ENCODE data around the gene OTOR. TPM values are rescaled to one million over a fixed set of nuclear protein-coding genes. Genes with fewer than 3 reads are reported as not detected.

OTOR gene
- total RNA-seq, 4 donors from 2014 or later: not detected

DNA sequence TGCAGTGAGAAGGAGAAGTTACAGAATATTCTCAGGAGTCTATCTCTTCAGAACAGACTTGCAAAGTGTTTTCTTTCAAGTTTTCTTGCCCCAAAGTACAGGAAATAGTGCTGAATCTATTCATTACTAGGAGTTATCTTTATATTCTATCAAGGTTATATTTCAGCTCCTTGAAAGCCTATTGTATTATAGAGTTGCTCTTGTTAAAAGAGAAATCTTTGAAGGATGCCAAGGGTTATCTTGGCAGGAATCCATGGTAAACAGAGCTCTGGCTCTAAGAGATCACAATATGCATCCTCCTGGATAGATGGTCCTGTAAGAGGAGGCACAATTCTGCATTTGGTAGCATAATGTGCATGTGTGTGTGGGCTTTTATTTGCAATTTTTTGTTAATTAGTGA, 39.6 kb upstream of the OTOR start:
- Histone ChIP-seq H3K27ac (no peak overlapping the region), H3K36me3 (no peaks in the 10 kb centered on the region), H3K27me3 (peaks cover 0 to 8% (median 0%) of the 10 kb centered on the region in 4 donors), H3K4me3 (no peak overlapping the region), H3K4me1 (no peaks in the 10 kb centered on the region), H3K9me3 (no peaks in the 10 kb centered on the region)
- TF ChIP-seq POLR2A (IDR thresholded peaks at IDR 0.05): no peak
- TF ChIP-seq, protein P1, sequence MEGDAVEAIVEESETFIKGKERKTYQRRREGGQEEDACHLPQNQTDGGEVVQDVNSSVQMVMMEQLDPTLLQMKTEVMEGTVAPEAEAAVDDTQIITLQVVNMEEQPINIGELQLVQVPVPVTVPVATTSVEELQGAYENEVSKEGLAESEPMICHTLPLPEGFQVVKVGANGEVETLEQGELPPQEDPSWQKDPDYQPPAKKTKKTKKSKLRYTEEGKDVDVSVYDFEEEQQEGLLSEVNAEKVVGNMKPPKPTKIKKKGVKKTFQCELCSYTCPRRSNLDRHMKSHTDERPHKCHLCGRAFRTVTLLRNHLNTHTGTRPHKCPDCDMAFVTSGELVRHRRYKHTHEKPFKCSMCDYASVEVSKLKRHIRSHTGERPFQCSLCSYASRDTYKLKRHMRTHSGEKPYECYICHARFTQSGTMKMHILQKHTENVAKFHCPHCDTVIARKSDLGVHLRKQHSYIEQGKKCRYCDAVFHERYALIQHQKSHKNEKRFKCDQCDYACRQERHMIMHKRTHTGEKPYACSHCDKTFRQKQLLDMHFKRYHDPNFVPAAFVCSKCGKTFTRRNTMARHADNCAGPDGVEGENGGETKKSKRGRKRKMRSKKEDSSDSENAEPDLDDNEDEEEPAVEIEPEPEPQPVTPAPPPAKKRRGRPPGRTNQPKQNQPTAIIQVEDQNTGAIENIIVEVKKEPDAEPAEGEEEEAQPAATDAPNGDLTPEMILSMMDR (IDR thresholded peaks at IDR 0.05): no peak
- DNase-seq: no peak
- intact Hi-C loops (cut with DNase I): no loop called here

DNA sequence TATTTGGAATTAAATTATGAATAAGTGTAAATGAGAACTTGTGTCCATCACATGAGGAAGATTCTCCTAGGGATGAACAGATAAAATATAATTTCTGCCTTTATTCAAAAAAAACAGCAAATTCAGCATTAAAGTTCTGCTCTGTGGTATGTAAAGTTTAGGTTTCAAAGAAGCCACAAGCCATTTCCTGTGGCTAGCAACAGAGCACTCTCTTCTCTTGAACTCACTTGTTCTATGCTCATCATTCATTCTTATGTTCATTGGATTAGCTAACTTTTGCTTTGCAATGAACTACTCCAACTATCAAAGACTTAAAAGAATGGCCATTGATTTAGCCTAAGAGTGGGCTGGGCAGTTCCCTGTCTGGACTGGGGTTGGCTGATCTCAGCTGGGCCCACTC, 39.1 kb upstream of the OTOR start:
- DNase-seq: no peak
- intact Hi-C loops (cut with DNase I): no loop called here

DNA sequence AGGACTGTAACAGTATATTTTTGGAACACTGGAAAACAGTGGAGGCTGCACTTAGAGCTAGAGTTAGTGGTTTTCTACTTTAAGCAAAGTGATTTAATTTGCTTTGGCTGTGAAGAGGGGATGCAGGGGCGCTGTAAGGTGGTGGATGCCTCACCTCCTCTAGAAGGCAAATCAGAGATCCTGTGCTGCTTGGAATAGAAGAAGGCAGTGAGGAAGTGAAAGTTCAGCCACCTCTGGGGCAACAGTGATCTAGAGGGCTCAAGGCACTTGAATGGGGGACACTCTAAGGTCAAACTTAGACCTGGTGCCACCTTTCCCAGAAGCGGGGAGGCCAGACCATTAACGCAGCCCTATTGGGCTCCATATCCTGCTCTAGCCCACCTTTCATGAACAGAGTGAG, 37.4 kb upstream of the OTOR start:
- H3K36me3 ChIP-seq: no peaks in the 10 kb centered on the region
- no peaks in the 10 kb centered on the region for H3K9me3 ChIP-seq
- peaks cover 0 to 14% (median 0%) of the 10 kb centered on the region in 4 donors for H3K27me3 ChIP-seq
- intact Hi-C loops (cut with DNase I): no loop called here
- WGBS, 2 donors: 90 to 94% methylated on average over 3 of the region's 3 CpGs
- no peaks in the 10 kb centered on the region for H3K4me1 ChIP-seq
- H3K27ac ChIP-seq: no peak overlapping the region
- H3K4me3 ChIP-seq: no peak overlapping the region
- TF ChIP-seq, protein P1 (IDR thresholded peaks at IDR 0.05): no peak
- TF ChIP-seq POLR2A (IDR thresholded peaks at IDR 0.05): no peak
- no peak for DNase-seq

More for the DNA sequence above, 39.1 kb upstream of the OTOR start:
- H3K27ac ChIP-seq: no peak overlapping the region
- TF ChIP-seq, protein P1 (IDR thresholded peaks at IDR 0.05): no peak
- TF ChIP-seq POLR2A (IDR thresholded peaks at IDR 0.05): no peak
- H3K27me3 ChIP-seq: peaks cover 0 to 12% (median 0%) of the 10 kb centered on the region in 4 donors
- H3K36me3 ChIP-seq: no peaks in the 10 kb centered on the region
- H3K9me3 ChIP-seq: no peaks in the 10 kb centered on the region
- no peak overlapping the region for H3K4me3 ChIP-seq
- H3K4me1 ChIP-seq: no peaks in the 10 kb centered on the region

DNA sequence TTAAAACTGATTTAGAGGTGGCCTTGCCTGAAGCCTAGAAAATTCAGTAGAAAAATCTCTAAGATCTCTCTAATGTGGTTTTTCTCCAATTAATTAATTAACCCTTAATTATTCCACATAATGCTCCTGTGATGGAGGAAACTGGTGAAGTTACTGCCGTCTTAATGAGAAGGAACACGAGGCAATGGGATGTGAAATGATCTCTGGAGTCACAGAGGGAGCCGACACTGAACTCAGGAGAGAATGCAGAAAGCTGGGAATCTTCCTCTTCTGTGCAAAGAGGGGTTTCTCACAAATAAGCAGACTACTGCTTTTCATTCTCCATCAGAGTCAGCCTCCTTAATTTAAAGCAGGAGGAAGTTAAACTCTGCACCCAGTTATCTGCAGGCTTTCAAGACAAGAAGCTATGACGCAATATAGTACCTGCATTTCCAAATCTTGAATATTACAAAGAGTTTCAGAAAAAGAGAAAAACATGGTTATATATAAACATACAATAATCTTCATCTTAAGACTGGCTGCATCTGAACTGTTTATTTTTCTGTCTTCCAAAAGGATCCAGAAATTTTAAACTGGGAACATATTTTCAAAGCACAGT, 36.4 kb upstream of the OTOR start:
- Histone ChIP-seq H3K27ac (no peak overlapping the region), H3K9me3 (no peaks in the 10 kb centered on the region), H3K4me1 (no peaks in the 10 kb centered on the region), H3K27me3 (peaks cover 0 to 10% (median 0%) of the 10 kb centered on the region in 4 donors), H3K36me3 (no peaks in the 10 kb centered on the region), H3K4me3 (no peak overlapping the region)
- intact Hi-C loops (cut with DNase I): no loop called here
- TF ChIP-seq, protein P1 (IDR thresholded peaks at IDR 0.05): no peak
- TF ChIP-seq POLR2A (IDR thresholded peaks at IDR 0.05): no peak
- 62 to 63% methylated on average over 4 of the region's 4 CpGs for WGBS, 2 donors
- DNase-seq: no peak

DNA sequence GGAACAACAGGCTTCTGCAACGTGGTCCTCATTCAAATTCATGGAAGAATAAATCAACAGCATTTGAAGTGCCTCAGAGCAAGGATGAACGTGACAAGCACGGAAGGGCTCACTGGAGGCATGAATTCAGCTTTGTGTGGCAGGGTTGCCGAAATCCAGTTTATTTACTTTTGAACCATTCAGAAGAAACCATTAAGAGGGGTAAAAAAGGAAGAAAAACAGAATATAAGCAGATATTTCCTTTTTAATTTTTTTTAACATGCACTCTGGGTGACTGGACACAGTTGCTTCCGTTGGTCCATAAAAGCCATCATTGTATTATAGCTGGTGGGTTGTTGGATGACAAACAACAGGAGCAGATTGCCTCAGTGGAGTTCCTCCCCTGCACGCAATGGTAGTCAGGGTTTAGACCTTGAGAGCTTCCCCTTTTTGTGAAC, 35.6 kb upstream of the OTOR start:
- no peaks in the 10 kb centered on the region for H3K4me1 ChIP-seq
- WGBS, 2 donors: 38 to 50% methylated on average over 6 of the region's 6 CpGs
- no peak overlapping the region for H3K27ac ChIP-seq
- peaks cover 0 to 14% (median 0%) of the 10 kb centered on the region in 4 donors for H3K27me3 ChIP-seq
- H3K4me3 ChIP-seq: no peak overlapping the region
- TF ChIP-seq, protein P1 (IDR thresholded peaks at IDR 0.05): no peak
- no peak for TF ChIP-seq POLR2A (IDR thresholded peaks at IDR 0.05)
- H3K36me3 ChIP-seq: no peaks in the 10 kb centered on the region
- no peaks in the 10 kb centered on the region for H3K9me3 ChIP-seq
- intact Hi-C loops (cut with DNase I): no loop called here
- DNase-seq: no peak

Data from esophagus squamous epithelium (tissue), 5 donors.